ENCODE measurements around the gene CDC42BPG. TPM values are rescaled to one million over a fixed set of nuclear protein-coding genes. Genes with fewer than 3 reads are reported as not detected.

The CDC42BPG gene
- total and polyA plus RNA-seq, 9 of the 15 experiments (the other 6 are each of a cell fraction or from before 2014, with no cell fraction given), result 0.04 to 8.8 (median 2.1) TPM

DNA sequence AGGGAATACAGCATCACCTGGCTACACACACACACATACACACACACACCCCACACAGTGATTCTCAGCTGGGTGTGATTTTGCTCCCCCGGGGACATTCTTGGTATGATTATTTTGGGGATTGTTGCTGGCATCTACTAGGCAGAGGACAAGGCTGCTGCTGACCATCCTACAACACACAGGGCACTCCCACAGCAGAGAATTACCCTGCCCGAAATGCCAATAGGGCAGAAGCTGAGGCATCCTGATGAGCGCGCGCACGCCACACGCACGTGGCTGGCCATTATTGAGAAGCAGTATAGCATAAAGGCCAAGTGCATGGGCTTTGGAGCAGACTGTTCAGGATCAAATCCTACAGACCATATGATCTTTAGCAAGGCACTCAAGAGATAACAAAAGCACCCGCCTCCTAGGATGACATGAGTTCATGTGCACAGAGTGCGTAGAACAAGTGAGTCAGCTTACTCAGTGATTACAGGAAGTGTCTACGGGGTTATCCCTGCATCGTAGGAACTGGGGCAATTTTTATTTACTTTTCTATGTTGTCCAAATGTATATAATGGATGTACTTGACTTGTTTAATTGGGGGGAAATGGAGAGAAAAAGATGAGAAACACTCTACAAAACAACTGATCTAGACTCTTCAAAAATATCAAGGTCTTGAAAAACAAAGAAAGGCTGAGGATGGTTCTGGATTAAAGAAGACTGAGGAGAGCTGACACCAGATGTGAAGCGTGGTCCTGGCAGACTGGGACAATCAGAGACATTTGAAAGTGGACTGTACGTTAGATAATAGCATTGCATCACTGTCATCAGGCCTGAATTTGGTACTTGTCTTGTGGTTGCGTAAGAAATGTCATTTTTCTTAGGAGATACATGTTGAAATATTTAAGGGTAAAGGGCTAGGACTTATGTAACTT, 41.2 kb upstream of the CDC42BPG start (continued):
- TF ChIP-seq CBX8 (IDR thresholded peaks at IDR 0.05; ENCODE audit: borderline replicate concordance, extremely low read depth, low read depth, low read length, poor library complexity, severe bottlenecking) (no peak), ZFP1 (CRISPR knock-in tag; IDR thresholded peaks at IDR 0.05) (no peak), ERF (CRISPR knock-in tag; IDR thresholded peaks at IDR 0.05) (no peak), DPF2 (IDR thresholded peaks at IDR 0.05) (peak; percentile 89), TAF1 (IDR thresholded peaks at IDR 0.05; ENCODE audit: control insufficient read depth, extremely low read depth, insufficient read depth, low read length, severe bottlenecking) (peak; percentile 39), RNF2 (IDR thresholded peaks at IDR 0.05) (peak; percentile 64; the same call in 1 of the 2 replicates), POU5F1 (IDR thresholded peaks at IDR 0.05; ENCODE audit: borderline replicate concordance, low read depth, low read length, partially characterized antibody) (no peak), SETDB1 (IDR thresholded peaks at IDR 0.05; ENCODE audit: low read length) (no peak), FOXJ3 (CRISPR knock-in tag; IDR thresholded peaks at IDR 0.05) (no peak), MEF2D (tag; conservative IDR thresholded peaks at IDR 0.05; ENCODE audit: low read depth) (0 out of 2 replicates have a peak, but pooled peaks have one; percentile 42)
- TF ChIP-seq, protein P1, sequence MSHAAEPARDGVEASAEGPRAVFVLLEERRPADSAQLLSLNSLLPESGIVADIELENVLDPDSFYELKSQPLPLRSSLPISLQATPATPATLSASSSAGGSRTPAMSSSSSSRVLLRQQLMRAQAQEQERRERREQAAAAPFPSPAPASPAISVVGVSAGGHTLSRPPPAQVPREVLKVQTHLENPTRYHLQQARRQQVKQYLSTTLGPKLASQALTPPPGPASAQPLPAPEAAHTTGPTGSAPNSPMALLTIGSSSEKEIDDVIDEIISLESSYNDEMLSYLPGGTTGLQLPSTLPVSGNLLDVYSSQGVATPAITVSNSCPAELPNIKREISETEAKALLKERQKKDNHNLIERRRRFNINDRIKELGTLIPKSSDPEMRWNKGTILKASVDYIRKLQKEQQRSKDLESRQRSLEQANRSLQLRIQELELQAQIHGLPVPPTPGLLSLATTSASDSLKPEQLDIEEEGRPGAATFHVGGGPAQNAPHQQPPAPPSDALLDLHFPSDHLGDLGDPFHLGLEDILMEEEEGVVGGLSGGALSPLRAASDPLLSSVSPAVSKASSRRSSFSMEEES (CRISPR knock-in tag; IDR thresholded peaks at IDR 0.05), result no peak
- TF ChIP-seq, protein P2, sequence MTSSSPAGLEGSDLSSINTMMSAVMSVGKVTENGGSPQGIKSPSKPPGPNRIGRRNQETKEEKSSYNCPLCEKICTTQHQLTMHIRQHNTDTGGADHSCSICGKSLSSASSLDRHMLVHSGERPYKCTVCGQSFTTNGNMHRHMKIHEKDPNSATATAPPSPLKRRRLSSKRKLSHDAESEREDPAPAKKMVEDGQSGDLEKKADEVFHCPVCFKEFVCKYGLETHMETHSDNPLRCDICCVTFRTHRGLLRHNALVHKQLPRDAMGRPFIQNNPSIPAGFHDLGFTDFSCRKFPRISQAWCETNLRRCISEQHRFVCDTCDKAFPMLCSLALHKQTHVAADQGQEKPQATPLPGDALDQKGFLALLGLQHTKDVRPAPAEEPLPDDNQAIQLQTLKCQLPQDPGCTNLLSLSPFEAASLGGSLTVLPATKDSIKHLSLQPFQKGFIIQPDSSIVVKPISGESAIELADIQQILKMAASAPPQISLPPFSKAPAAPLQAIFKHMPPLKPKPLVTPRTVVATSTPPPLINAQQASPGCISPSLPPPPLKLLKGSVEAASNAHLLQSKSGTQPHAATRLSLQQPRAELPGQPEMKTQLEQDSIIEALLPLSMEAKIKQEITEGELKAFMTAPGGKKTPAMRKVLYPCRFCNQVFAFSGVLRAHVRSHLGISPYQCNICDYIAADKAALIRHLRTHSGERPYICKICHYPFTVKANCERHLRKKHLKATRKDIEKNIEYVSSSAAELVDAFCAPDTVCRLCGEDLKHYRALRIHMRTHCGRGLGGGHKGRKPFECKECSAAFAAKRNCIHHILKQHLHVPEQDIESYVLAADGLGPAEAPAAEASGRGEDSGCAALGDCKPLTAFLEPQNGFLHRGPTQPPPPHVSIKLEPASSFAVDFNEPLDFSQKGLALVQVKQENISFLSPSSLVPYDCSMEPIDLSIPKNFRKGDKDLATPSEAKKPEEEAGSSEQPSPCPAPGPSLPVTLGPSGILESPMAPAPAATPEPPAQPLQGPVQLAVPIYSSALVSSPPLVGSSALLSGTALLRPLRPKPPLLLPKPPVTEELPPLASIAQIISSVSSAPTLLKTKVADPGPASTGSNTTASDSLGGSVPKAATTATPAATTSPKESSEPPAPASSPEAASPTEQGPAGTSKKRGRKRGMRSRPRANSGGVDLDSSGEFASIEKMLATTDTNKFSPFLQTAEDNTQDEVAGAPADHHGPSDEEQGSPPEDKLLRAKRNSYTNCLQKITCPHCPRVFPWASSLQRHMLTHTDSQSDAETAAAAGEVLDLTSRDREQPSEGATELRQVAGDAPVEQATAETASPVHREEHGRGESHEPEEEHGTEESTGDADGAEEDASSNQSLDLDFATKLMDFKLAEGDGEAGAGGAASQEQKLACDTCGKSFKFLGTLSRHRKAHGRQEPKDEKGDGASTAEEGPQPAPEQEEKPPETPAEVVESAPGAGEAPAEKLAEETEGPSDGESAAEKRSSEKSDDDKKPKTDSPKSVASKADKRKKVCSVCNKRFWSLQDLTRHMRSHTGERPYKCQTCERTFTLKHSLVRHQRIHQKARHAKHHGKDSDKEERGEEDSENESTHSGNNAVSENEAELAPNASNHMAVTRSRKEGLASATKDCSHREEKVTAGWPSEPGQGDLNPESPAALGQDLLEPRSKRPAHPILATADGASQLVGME (CRISPR knock-in tag; IDR thresholded peaks at IDR 0.05), result no peak
- TF ChIP-seq, protein P3, sequence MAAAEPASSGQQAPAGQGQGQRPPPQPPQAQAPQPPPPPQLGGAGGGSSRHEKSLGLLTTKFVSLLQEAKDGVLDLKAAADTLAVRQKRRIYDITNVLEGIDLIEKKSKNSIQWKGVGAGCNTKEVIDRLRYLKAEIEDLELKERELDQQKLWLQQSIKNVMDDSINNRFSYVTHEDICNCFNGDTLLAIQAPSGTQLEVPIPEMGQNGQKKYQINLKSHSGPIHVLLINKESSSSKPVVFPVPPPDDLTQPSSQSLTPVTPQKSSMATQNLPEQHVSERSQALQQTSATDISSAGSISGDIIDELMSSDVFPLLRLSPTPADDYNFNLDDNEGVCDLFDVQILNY (CRISPR knock-in tag; IDR thresholded peaks at IDR 0.05), result no peak
- TF ChIP-seq, protein P4, sequence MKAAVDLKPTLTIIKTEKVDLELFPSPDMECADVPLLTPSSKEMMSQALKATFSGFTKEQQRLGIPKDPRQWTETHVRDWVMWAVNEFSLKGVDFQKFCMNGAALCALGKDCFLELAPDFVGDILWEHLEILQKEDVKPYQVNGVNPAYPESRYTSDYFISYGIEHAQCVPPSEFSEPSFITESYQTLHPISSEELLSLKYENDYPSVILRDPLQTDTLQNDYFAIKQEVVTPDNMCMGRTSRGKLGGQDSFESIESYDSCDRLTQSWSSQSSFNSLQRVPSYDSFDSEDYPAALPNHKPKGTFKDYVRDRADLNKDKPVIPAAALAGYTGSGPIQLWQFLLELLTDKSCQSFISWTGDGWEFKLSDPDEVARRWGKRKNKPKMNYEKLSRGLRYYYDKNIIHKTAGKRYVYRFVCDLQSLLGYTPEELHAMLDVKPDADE (conservative IDR thresholded peaks at IDR 0.05; ENCODE audit: control insufficient read depth, low read depth, low read length), result no peak

All from K562 (cell line).